Body of pancreas (tissue), 4 donors: ENCODE data around the gene IBA57. TPM values are rescaled to one million over a fixed set of nuclear protein-coding genes. Genes with fewer than 3 reads are reported as not detected.
"Not testable (repeated sequence)": the region's sequence is repeated elsewhere in the genome, so short reads cannot be mapped to it uniquely, and the experiment has no call there.

Experiments used
- ATAC-seq: fragments of 150-250 bp; one replicate; pipeline ENCODE4 v1.9.1; 2016
- DNase-seq, 4 donors: peaks; one replicate each; pipeline ENCODE4 v3.0.0-alpha.2; 2019
- H3K27ac ChIP-seq, 4 donors: fragments of 200-600 bp; sonication (generic); 1 replicate in 3 of 4; 2 replicates in 1 of 4; pipeline versions ENCODE4 v1.5.1 to v1.6.1; 2016 to 2019; ENCODE audit warnings: mild to moderate bottlenecking in 1 of 4, mixed read lengths in 1 of 4, moderate library complexity in 1 of 4
- H3K27me3 ChIP-seq, 2 donors: fragments of 200-600 bp; sonication (generic); one replicate each; pipeline ENCODE4 v1.6.0; 2016; ENCODE audit warnings: mild to moderate bottlenecking in 1 of 2
- H3K36me3 ChIP-seq, 2 donors: fragments of 200-600 bp; sonication (generic); replicated peaks in 1 of 2; 2 replicates each; pipeline ENCODE4 v1.5.1; 2016; ENCODE audit warnings: low read depth in 2 of 2; ENCODE audit not compliant: insufficient read depth in 1 of 2
- H3K4me1 ChIP-seq: fragments of 200-600 bp; sonication (generic); one replicate; pipeline ENCODE4 v1.6.0; 2016
- H3K4me3 ChIP-seq, 2 donors: fragments of 200-600 bp; sonication (generic); 1 replicate in 1 of 2; 2 replicates in 1 of 2; pipeline ENCODE4 v1.5.1; 2016 to 2019
- H3K9me3 ChIP-seq, 3 donors: fragments of 200-600 bp; sonication (generic); 1 replicate in 2 of 3; 2 replicates in 1 of 3; pipeline ENCODE4 v1.5.1; 2016
- CTCF ChIP-seq, 7 experiments: fragments of 450-650 bp in 4 of 7; fragments of 200-600 bp in 3 of 7; sonication (generic) in 3 of 7; IDR thresholded peaks; one replicate each; pipeline ENCODE4 v1.5.1; 2016 to 2019; ENCODE audit warnings: antibody characterized with exemption in 7 of 7
- POLR2A ChIP-seq, 3 donors: fragments of 450-650 bp; IDR thresholded peaks; one replicate each; pipeline ENCODE4 v1.6.1; 2016; ENCODE audit warnings: antibody characterized with exemption in 3 of 3, mild to moderate bottlenecking in 2 of 3
- WGBS, 2 donors: methylation state at CpG; one replicate each; pipeline ENCODE4 v1.1.5; 2017; 5-methylcytosine and 5-hydroxymethylcytosine counted together
- intact Hi-C: fragments of 100-400 bp; cut with DNase I; formaldehyde crosslinking; loops from one replicate; pipeline ENCODE4 v1.15.1; 2023
- total RNA-seq, 2 donors: library from RNA; depleted of rRNA; stranded (reverse); fragments of >200 nt; gene quantifications; one replicate each; pipeline ENCODE4 v1.1.0, GENCODE V29; 2016

The IBA57 gene
- total RNA-seq, 2 donors from 2014 or later, result 4.7 to 13.5 TPM

- TF ChIP-seq CTCF (IDR thresholded peaks at IDR 0.05) (no peak), POLR2A (IDR thresholded peaks at IDR 0.05) (no peak)
- no peak overlapping the region for H3K4me3 ChIP-seq
- H3K4me1 ChIP-seq, result no peaks in the 10 kb centered on the region
- ATAC-seq, result no peak
- H3K36me3 ChIP-seq, result no peaks in the 10 kb centered on the region
- DNase-seq, result no peak
- no peak overlapping the region for H3K27ac ChIP-seq
- 80 to 87% methylated on average over 9 of the region's 9 CpGs for WGBS, 2 donors
- no peaks in the 10 kb centered on the region for H3K27me3 ChIP-seq
- H3K9me3 ChIP-seq, result no peaks in the 10 kb centered on the region
- intact Hi-C loops, result no loop called here
These were observed 16.0 kb downstream of the IBA57 start for GRCh38 chr1:228181645-228182034.

- ATAC-seq (no peak), DNase-seq (no peak)
- Histone ChIP-seq H3K36me3 (no peaks in the 10 kb centered on the region), H3K9me3 (no peaks in the 10 kb centered on the region), H3K4me3 (no peak overlapping the region), H3K27me3 (no peaks in the 10 kb centered on the region), H3K4me1 (no peaks in the 10 kb centered on the region), H3K27ac (no peak overlapping the region)
- no peak for TF ChIP-seq POLR2A (IDR thresholded peaks at IDR 0.05)
- no peak for TF ChIP-seq CTCF (IDR thresholded peaks at IDR 0.05)
- intact Hi-C loops, result no loop called here
- WGBS, 2 donors, result 87 to 95% methylated on average over 22 to 28 of the region's 32 CpGs
These were observed 16.9 kb downstream of the IBA57 start for GRCh38 chr1:228182296-228183030.

- Histone ChIP-seq H3K4me1 (no peaks in the 10 kb centered on the region), H3K4me3 (no peak overlapping the region), H3K27ac (no peak overlapping the region), H3K36me3 (no peaks in the 10 kb centered on the region), H3K9me3 (no peaks in the 10 kb centered on the region), H3K27me3 (no peaks in the 10 kb centered on the region)
- DNase-seq, result no peak
- no peak for ATAC-seq
- TF ChIP-seq POLR2A (IDR thresholded peaks at IDR 0.05), result no peak
- TF ChIP-seq CTCF (IDR thresholded peaks at IDR 0.05), result no peak
- WGBS, 2 donors, result 81 to 88% methylated on average over 7 of the region's 7 CpGs
- intact Hi-C loops, result no loop called here
These were observed 18.5 kb downstream of the IBA57 start for GRCh38 chr1:228184152-228184551.

GRCh38 chr1:228185641-228185965 is 20.0 kb downstream of the IBA57 start:
- intact Hi-C loops, result no loop called here
- DNase-seq (no peak), ATAC-seq (no peak)
- Histone ChIP-seq H3K36me3 (no peaks in the 10 kb centered on the region), H3K4me1 (no peaks in the 10 kb centered on the region), H3K27me3 (no peaks in the 10 kb centered on the region), H3K27ac (no peak overlapping the region), H3K9me3 (no peaks in the 10 kb centered on the region), H3K4me3 (no peak overlapping the region)
- TF ChIP-seq POLR2A (IDR thresholded peaks at IDR 0.05) (no peak), CTCF (IDR thresholded peaks at IDR 0.05) (no peak)
- WGBS, 2 donors, result 78 to 79% methylated on average over 11 of the region's 11 CpGs

- H3K4me1 ChIP-seq, H3K27ac ChIP-seq, DNase-seq, H3K27me3 ChIP-seq, H3K9me3 ChIP-seq, H3K4me3 ChIP-seq, intact Hi-C loops, H3K36me3 ChIP-seq, ATAC-seq: not testable (repeated sequence)
- 66 to 71% methylated on average over 2 of the region's 2 CpGs for WGBS, 2 donors
These were observed 22.6 kb downstream of the IBA57 start for GRCh38 chr1:228188249-228188648.
